AG10803 (cell line): ENCODE results near the gene ZSWIM6.
A peak's percentile ranks its signal among the peaks of the same experiment; 100 is the strongest.

Source experiments
- DNase-seq: peaks from one replicate; pipeline ENCODE4 v3.0.0; 2010; ENCODE audit warnings: low read depth
- H3K4me3 ChIP-seq: 2 replicates; pipeline ENCODE4 v1.5.1; 2011; ENCODE audit warnings: mild to moderate bottlenecking, low read length, control low read depth
- TF ChIP-seq, protein P1 (sequence below): conservative IDR thresholded peaks from 2 replicates; pipeline ENCODE4 v1.5.1; 2011; ENCODE audit warnings: mild to moderate bottlenecking, low read length, control low read depth, inconsistent platforms

ZSWIM6 gene

GRCh38 chr5:61340775-61341361 lies 8.8 kb downstream of the ZSWIM6 start:
- no peak overlapping the region for H3K4me3 ChIP-seq
- DNase-seq: no peak
- TF ChIP-seq, protein P1, sequence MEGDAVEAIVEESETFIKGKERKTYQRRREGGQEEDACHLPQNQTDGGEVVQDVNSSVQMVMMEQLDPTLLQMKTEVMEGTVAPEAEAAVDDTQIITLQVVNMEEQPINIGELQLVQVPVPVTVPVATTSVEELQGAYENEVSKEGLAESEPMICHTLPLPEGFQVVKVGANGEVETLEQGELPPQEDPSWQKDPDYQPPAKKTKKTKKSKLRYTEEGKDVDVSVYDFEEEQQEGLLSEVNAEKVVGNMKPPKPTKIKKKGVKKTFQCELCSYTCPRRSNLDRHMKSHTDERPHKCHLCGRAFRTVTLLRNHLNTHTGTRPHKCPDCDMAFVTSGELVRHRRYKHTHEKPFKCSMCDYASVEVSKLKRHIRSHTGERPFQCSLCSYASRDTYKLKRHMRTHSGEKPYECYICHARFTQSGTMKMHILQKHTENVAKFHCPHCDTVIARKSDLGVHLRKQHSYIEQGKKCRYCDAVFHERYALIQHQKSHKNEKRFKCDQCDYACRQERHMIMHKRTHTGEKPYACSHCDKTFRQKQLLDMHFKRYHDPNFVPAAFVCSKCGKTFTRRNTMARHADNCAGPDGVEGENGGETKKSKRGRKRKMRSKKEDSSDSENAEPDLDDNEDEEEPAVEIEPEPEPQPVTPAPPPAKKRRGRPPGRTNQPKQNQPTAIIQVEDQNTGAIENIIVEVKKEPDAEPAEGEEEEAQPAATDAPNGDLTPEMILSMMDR: no peak

GRCh38 chr5:61342071-61342501 lies 10.0 kb downstream of the ZSWIM6 start:
- DNase-seq: peak; percentile 62
- no peak overlapping the region for H3K4me3 ChIP-seq
- TF ChIP-seq, protein P1: no peak

DNA sequence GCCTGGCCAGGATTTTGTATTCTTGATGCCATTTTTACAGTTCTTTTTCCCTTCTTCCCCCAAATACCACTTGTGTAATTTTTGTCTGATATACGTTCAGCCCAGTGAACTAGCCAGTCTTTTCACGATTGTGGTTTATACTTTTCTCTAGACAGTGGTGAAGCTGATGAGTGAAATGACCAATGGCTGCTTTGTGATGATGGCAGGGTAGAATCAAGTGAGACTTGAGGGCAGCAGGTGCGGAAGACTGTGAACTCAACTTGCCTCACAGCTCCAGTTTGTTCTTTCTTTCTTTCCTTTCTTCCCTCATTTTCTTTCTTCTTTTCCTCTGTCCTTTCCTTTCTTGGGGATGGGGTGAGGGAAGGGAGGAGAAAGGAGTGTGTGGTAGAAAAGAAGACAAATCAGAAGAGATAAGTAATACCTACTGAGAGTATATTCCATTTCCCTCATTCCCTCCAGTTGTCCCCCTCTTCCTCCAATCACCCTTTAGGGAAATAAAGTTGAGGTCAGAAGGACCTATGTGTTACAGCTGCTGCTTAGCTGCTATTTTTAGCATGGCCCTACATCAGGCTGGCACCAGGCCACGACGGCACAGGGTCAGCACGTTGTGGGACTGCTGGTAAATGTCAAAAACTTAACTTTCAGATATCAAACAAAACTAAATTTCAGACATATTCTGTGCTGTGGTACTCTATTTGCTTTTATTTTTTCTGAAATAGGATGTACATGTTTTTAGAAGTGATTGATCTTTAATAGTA lies 12.3 kb downstream of the ZSWIM6 start:
- H3K4me3 ChIP-seq: no peak overlapping the region
- TF ChIP-seq, protein P1: no peak
- DNase-seq: no peak

- DNase-seq: peak; percentile 42
- H3K4me3 ChIP-seq: no peak overlapping the region
- TF ChIP-seq, protein P1: no peak
Measured at GRCh38 chr5:61346511-61346910, 14.5 kb downstream of the ZSWIM6 start.

DNA sequence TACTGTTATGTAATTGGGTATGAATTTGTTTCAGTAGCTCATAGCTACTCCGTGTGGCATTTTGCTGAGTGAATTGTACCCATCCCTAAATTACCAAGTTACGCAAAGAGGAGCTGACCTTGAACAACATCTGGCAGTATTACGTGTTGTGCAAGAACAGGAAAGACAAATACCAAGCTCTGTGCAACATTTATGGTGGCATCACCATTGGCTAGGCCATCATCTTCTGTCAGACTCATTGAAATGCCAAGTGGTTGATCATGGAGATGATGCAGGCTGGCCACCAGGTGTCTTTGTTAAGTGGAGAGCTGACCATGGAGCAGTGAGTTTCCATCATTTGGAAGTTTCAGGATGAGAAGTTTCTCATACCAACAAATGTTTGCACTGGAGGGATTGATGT lies 15.0 kb downstream of the ZSWIM6 start:
- TF ChIP-seq, protein P1: no peak
- peak; percentile 60 for DNase-seq
- no peak overlapping the region for H3K4me3 ChIP-seq

DNA sequence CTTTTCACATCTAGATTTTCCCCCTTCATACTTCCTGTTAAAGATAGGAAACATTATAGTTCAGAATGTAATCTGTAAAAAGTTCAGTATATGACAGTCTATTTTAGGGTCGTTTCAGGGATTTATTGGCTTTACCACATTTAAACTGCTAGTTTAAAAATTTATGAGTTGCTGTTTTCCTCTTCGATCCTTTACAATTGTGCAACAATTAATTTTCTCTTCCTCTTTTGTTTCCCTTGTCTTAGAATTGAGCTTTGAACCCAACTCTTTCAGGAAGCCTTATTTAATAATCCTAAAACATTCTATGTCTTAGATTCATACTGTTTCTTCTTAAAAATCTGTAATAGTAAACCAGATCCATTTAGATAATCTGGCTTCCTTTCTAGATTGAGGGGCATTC lies 16.4 kb downstream of the ZSWIM6 start:
- no peak for DNase-seq
- TF ChIP-seq, protein P1: no peak
- no peak overlapping the region for H3K4me3 ChIP-seq

DNA sequence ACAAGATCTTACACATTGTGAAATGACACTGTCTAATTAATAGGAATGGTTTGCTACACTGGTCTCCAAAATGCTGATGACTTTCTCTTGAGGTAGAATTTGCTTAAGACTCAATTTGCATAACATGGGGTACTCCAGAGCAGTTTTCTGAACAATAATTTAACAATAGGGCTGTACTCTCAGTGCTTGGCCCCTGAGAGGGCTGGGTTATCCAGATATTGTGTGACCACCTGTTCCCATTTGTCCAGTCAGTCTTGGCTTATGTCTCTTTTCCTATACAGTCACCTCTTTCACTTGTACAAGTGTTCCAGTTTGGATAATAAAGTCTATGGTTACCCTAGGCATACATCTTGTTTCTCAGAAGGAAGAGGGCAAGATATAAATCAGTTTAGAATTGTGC lies 17.9 kb downstream of the ZSWIM6 start:
- TF ChIP-seq, protein P1: no peak
- H3K4me3 ChIP-seq: no peak overlapping the region
- no peak for DNase-seq
